RPMI7951 (cell line): ENCODE data around the gene GNA15. TPM values are rescaled to one million over a fixed set of nuclear protein-coding genes. Genes with fewer than 3 reads are reported as not detected.

Experiments
- DNase-seq: peaks from one replicate; pipeline ENCODE4 v3.0.0-alpha.2; 2012; ENCODE audit warnings: low read depth
- total RNA-seq: library from RNA; depleted of rRNA; stranded (reverse); fragments of >200 nt; shearing (Covaris generic); gene quantifications from 2 replicates; pipeline ENCODE4 v1.2.3, GENCODE V29; 2014; rRNA removed

The GNA15 gene
- total RNA-seq, 1 experiment from 2014 or later: 36.5 TPM

DNA sequence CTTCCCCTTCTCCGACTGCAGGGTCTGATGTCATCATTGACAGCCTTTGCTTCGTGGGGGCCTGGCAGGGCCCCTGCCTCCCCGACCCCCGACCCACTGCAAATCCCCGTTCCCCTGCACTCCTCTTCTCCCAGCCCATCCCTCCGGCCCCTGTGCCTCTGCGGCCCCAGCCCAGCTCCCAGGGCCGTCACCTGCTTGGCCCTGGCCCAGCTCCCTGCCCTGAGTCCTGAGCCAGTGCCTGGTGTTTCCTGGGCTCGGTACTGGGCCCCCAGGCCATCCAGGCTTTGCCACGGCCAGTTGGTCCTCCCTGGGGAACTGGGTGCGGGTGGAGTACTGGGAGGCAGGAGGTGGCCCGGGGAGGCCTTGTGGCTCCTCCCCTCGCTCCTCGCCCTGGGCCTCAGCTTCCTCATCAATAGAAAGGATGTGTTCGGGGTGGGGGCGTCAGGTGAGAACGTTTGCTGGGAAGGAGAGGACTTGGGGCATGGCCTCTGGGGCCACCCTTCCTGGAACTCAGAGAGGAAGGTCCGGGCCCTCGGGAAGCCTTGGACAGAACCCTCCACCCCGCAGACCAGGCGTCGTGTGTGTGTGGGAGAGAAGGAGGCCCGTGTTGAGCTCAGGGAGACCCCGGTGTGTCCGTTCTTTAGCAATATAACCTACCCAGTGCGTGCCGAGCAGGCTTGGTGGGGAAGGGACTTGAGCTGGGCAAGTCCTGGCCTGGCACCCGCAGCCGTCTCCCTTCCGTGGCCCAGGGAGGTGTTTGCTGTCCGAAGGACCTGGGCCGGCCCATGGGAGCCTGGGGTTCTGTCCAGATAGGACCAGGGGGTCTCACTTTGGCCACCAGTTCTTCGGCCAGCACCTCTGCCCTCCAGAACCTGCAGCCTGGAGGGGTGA lies 72.7 kb downstream of the GNA15 start:
- no peak for DNase-seq

DNA sequence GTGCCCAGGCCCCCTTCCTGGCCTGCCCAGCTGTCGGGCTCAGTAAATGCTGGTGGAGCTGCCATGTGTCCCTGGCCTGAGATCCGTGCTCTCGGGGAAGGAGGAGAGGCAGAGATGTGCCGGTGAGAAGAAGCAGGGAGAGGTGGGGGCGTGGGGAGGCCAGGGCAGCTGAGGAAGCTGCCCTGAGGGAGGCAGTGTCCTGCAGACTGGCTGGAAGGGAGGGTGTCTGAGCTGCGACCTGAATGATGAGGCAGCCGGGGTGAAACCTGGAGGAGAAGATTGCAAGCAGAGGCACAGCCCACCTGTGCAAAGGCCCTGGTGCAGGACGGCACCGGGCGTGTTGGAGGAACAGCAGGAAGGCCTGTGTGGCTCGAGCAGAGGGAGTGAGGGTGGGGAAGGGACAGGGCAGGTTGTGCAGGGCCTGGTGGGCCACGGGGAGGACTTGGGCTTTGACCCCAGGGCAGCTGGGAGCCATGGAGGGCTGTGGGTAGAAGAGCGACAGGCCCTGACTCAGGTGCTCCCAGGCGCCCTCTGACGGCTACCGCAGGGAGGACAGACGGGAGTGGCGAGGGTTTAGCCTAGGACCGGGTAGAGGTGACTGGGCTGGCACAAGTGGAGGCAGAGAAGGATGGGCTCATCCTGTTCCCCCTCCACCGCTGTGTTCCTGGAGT lies 74.6 kb downstream of the GNA15 start:
- DNase-seq: peak; percentile 32

DNA sequence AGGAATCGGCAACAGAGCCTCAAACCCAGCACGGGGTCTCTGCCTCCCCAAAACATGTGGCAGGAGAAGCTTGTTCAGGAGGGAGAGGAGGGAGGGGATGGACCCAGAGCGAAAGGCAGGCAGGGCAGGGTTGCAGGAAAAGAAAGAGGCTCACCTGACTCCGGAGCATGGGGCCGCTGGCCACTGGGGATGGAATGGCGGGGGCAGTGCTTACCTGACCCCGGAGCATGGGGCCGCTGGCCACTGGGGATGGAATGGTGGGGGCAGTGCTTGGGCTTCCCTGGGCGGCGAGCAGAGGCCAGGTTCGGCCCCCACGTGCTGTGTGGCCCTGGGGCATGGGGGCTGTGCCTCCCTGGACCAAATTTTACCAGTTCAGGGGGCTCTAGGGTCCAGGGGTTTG lies 75.4 kb downstream of the GNA15 start:
- no peak for DNase-seq

DNA sequence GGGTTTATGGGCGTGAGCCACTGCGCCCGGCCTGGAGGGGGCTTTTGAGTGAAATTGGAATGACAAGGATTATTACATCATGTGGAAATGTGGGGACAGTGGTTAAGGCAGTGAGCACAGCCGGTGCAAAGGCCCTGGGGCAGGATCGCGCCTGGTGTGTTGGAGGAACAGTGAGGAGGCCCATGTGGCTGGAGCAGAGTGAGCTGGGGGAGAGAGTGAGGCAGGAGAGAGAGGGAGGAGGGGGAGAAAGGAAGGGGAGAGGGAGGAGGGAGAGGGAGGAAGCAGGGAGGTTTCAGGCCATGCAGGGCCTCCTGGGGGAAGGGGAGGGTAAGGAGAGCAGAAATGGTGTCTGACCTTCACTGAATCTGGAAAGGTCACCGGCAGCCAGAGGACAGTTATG lies 77.3 kb downstream of the GNA15 start:
- no peak for DNase-seq

Other genes with a start within 250 kb of the GNA15 start
- gene ZNF57, start 235.1 kb upstream of the GNA15 start, total RNA-seq: 4.9 and 5.0 TPM in 2 replicates
- 9.1 and 12.0 TPM in 2 replicates for gene ZNF77, start 191.1 kb upstream of the GNA15 start, total RNA-seq
- gene TLE6, start 158.5 kb upstream of the GNA15 start, total RNA-seq: 0.84 and 3.9 TPM in 2 replicates
- gene TLE2, start 106.8 kb upstream of the GNA15 start, total RNA-seq: not detected in 2 replicates
- gene TLE5, start 73.5 kb upstream of the GNA15 start, total RNA-seq: 178 and 208 TPM in 2 replicates
- 35.9 and 56.3 TPM in 2 replicates for gene GNA11, start 41.7 kb upstream of the GNA15 start, total RNA-seq
- not detected in 2 replicates for gene S1PR4, start 42.7 kb downstream of the GNA15 start, total RNA-seq
- gene NCLN, start 49.9 kb downstream of the GNA15 start, total RNA-seq: 29.2 and 39.5 TPM in 2 replicates
- gene CELF5, start 88.6 kb downstream of the GNA15 start, total RNA-seq: not detected in 2 replicates
- 20.9 and 21.2 TPM in 2 replicates for gene NFIC, start 230.6 kb downstream of the GNA15 start, total RNA-seq